Measurements from ENCODE around the gene CBLB. TPM values are rescaled to one million over a fixed set of nuclear protein-coding genes. Genes with fewer than 3 reads are reported as not detected.

CBLB gene
- total RNA-seq, 1 experiment from 2014 or later, result 8.6 TPM

DNA sequence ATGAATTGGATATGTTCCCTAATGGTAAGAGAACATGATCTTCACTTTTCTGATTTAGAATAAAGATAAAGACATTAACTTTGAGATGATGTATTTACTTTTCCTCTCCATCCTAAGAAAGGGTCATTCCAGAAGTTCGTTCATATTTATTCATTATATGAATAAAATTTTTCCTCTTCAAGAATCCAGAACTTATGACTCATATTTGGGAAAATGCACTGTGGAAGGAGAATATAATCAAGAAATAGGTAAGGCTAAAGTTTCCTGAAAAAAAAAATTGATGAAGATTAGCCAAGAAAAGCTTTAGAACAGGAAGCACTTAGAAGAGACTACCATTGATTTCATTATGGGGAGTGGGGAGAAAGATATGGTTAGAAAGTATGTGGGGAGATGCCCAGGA lies 36.5 kb upstream of the CBLB start:
- TF ChIP-seq, protein P1, sequence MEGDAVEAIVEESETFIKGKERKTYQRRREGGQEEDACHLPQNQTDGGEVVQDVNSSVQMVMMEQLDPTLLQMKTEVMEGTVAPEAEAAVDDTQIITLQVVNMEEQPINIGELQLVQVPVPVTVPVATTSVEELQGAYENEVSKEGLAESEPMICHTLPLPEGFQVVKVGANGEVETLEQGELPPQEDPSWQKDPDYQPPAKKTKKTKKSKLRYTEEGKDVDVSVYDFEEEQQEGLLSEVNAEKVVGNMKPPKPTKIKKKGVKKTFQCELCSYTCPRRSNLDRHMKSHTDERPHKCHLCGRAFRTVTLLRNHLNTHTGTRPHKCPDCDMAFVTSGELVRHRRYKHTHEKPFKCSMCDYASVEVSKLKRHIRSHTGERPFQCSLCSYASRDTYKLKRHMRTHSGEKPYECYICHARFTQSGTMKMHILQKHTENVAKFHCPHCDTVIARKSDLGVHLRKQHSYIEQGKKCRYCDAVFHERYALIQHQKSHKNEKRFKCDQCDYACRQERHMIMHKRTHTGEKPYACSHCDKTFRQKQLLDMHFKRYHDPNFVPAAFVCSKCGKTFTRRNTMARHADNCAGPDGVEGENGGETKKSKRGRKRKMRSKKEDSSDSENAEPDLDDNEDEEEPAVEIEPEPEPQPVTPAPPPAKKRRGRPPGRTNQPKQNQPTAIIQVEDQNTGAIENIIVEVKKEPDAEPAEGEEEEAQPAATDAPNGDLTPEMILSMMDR (IDR thresholded peaks at IDR 0.05), result no peak
- no peak for TF ChIP-seq TCF7L2 (IDR thresholded peaks at IDR 0.05; ENCODE audit: low read depth, low read length)
- TF ChIP-seq SIN3A (IDR thresholded peaks at IDR 0.05; ENCODE audit: borderline replicate concordance, insufficient read depth, low read depth, low read length), result no peak
- TF ChIP-seq POLR2AphosphoS5 (IDR thresholded peaks at IDR 0.05; ENCODE audit: low read depth, low read length), result no peak
- TF ChIP-seq, protein P2, sequence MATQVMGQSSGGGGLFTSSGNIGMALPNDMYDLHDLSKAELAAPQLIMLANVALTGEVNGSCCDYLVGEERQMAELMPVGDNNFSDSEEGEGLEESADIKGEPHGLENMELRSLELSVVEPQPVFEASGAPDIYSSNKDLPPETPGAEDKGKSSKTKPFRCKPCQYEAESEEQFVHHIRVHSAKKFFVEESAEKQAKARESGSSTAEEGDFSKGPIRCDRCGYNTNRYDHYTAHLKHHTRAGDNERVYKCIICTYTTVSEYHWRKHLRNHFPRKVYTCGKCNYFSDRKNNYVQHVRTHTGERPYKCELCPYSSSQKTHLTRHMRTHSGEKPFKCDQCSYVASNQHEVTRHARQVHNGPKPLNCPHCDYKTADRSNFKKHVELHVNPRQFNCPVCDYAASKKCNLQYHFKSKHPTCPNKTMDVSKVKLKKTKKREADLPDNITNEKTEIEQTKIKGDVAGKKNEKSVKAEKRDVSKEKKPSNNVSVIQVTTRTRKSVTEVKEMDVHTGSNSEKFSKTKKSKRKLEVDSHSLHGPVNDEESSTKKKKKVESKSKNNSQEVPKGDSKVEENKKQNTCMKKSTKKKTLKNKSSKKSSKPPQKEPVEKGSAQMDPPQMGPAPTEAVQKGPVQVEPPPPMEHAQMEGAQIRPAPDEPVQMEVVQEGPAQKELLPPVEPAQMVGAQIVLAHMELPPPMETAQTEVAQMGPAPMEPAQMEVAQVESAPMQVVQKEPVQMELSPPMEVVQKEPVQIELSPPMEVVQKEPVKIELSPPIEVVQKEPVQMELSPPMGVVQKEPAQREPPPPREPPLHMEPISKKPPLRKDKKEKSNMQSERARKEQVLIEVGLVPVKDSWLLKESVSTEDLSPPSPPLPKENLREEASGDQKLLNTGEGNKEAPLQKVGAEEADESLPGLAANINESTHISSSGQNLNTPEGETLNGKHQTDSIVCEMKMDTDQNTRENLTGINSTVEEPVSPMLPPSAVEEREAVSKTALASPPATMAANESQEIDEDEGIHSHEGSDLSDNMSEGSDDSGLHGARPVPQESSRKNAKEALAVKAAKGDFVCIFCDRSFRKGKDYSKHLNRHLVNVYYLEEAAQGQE (IDR thresholded peaks at IDR 0.05; ENCODE audit: insufficient read depth in 1 of 2, low read depth in 2 of 2, low read length in 1 of 2), result no peak
- H3K9me3 ChIP-seq (ENCODE audit: control insufficient read depth, insufficient read depth, low read depth, low read length), result no peaks in the 10 kb centered on the region
- no peak overlapping the region for H3K4me3 ChIP-seq (ENCODE audit: low read depth in 2 of 2, low read length in 2 of 2)
- DNase-seq (ENCODE audit: low read depth, low spot score) (no peak), ATAC-seq (no peak)
- BruUV-seq (replicated peaks), result no TSS peak
- ChIA-PET CTCF (no interaction called here), POLR2A (no interaction called here)
- no peak overlapping the region for H3K27ac ChIP-seq (ENCODE audit: low read length)
- in situ Hi-C loops (cut with HindIII; ENCODE audit: low pct_unique_long_range_greater_than_20kb, low sequenced_read_pairs), result no loop called here
- H3K4me1 ChIP-seq (ENCODE audit: control insufficient read depth, insufficient read depth, low read length), result no peaks in the 10 kb centered on the region
- intact Hi-C loops (cut with micrococcal nuclease; ENCODE audit: unreplicated experiment), result no loop called here
- H3K27me3 ChIP-seq (ENCODE audit: control insufficient read depth, insufficient read depth, low read length), result no peaks in the 10 kb centered on the region
- no peaks in the 10 kb centered on the region for H3K36me3 ChIP-seq (ENCODE audit: control insufficient read depth, insufficient read depth, low read length)

DNA sequence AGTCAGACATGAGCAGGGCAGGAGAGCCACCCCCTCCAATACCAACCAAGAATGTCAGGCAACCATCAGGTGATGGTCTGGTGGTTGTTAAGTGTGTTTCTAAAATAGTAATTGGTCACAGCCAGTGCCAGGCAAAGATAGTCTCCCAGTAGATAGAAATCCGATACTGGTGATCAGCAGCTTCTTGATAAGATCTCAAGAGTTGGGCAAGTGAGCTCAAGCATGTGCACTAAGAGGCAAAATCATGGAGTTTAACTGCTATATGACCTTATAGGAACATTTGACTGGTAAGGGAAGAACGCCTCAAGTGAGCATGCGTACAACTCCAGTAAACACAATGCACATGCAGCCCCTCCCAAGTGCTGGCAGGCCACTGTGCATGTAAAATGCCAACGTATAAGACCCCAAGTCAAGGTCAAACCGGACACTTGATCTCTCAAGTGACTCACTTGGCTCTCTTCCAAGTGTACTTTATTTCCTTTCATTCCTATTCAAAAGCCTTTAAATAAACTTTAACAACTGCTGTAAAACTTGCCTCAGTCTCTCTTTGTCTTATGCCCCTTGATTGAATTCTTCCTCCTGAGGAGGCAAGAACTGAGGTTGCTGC lies 36.0 kb upstream of the CBLB start:
- ChIA-PET POLR2A (no interaction called here), CTCF (no interaction called here)
- no peak overlapping the region for H3K27ac ChIP-seq (ENCODE audit: low read length)
- BruUV-seq (replicated peaks), result no TSS peak
- DNase-seq (ENCODE audit: low read depth, low spot score), result no peak
- ATAC-seq, result no peak
- no peaks in the 10 kb centered on the region for H3K36me3 ChIP-seq (ENCODE audit: control insufficient read depth, insufficient read depth, low read length)
- H3K9me3 ChIP-seq (ENCODE audit: control insufficient read depth, insufficient read depth, low read depth, low read length), result no peaks in the 10 kb centered on the region
- in situ Hi-C loops (cut with HindIII; ENCODE audit: low pct_unique_long_range_greater_than_20kb, low sequenced_read_pairs) (no loop called here), intact Hi-C loops (cut with micrococcal nuclease; ENCODE audit: unreplicated experiment) (no loop called here)
- no peaks in the 10 kb centered on the region for H3K4me1 ChIP-seq (ENCODE audit: control insufficient read depth, insufficient read depth, low read length)
- H3K4me3 ChIP-seq (ENCODE audit: low read depth in 2 of 2, low read length in 2 of 2), result no peak overlapping the region
- no peaks in the 10 kb centered on the region for H3K27me3 ChIP-seq (ENCODE audit: control insufficient read depth, insufficient read depth, low read length)
- TF ChIP-seq TCF7L2 (IDR thresholded peaks at IDR 0.05; ENCODE audit: low read depth, low read length) (no peak), POLR2AphosphoS5 (IDR thresholded peaks at IDR 0.05; ENCODE audit: low read depth, low read length) (no peak), SIN3A (IDR thresholded peaks at IDR 0.05; ENCODE audit: borderline replicate concordance, insufficient read depth, low read depth, low read length) (no peak)
- TF ChIP-seq, protein P2 (IDR thresholded peaks at IDR 0.05; ENCODE audit: insufficient read depth in 1 of 2, low read depth in 2 of 2, low read length in 1 of 2), result no peak
- TF ChIP-seq, protein P1 (IDR thresholded peaks at IDR 0.05), result no peak
